HUDEP-2 (cell line): ENCODE data around the gene ALS2.
"Not testable (repeated sequence)": the region's sequence is repeated elsewhere in the genome, so short reads cannot be mapped to it uniquely, and the experiment has no call there.

Source experiments
- DNase-seq, 76 experiments: peaks; one replicate each; lab custom pipeline; 2025; ENCODE audit not compliant: unreplicated experiment in 76 of 76; lab: John Stamatoyannopoulos, UW

ALS2 gene

DNA sequence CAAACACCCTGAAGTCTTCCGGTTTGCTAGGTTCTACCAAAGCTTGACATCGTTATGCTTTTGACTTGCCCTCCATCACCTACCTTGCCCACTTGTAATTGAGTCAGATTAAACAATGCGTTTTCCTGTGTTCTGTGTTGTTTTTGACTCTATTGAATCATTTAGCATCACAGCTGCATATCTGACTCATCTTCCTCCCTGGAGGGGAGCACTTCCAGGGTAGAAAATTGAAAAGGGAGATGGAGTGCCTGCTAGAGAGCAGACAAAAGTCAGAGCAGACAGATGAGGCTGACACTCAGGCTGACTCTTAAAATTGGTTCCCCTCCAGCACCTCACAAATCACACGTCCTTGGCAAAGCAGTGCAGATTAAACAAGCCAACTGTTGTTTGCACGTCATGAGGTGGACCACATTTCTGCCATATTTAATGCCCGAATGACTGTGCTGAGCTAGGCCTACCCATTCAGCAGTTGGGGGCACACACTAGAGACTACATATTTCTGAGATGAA lies 84.5 kb downstream of the ALS2 start:
- no peak for DNase-seq

DNA sequence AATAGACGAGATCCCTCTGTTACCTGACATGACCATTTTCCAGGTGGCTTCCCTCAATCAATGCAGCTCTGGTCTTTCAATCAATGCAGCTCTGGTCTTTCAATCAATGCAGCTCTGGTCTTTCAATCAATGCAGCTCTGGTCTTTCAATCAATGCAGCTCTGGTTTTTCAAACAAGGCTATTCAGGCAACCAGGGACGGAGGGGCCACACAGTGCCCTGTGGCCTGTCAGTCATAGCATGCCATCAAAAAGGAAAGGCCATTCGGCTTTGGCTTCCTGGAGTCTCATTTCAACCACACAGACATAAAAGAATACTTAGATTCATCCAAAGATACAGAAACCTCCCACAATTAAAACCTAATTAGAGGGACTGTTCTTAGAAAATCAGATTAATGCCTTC lies 95.6 kb downstream of the ALS2 start:
- no peak for DNase-seq

DNA sequence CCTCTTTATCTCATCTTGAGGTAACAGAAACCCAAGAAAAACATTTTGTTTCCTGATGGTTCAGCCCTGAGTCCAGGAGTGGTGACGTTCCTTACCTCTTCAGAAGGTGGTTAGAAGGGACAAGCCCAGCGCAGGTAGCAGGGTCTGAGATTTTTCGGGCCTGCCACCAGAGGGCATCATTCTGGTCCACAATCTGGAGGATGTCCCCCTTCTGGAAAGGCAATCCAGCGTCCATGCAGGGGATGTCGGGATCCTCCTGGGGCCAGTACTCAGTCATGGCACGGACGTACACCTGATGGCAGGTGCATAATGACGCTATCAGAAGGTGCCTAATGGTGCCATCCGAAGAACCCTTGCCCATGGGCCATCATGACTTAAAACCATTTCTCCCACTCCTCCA lies 100.0 kb downstream of the ALS2 start:
- peak in 19 of 76 experiments; percentile 1 to 37 (median 10) for DNase-seq

DNA sequence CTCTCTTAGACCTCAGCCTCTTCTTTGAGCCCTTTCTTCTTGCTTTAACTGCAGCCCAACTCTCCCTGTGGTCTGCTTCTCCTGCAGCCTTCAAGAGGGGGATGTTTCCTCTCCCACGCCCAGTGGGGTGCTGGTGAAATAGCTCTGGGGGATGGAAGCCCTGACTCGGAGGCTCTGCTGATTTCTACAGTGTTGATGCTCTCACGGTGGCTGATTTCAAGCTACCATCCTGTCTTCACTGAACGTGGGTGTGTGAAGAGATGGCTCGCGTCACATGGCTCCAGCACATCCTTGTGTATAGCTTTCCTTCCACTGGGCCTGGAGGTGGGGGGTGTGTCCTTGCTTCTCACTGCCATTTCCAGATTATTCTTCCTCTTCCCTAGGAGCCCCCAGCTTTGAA lies 102.3 kb downstream of the ALS2 start:
- DNase-seq = no peak

DNA sequence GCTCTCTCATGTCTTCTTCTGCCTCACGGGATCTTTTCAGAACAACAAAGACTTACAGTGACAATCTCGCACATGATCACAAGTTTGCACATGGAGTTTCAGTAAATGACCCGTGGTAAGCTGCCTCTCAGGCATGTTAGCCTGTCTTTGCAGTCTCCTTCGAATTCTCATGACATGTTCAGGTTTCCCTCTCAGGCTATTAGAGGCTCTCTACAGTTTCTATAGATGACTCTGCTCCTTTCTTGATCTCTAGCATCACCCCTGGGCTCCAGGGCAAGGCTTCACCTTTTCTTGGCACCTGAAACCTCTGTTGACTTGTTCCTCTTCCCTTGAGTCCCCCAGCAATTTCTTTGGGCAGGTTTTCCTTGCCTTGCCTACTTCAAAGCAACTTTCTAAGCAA lies 105.3 kb downstream of the ALS2 start:
- DNase-seq = no peak

DNA sequence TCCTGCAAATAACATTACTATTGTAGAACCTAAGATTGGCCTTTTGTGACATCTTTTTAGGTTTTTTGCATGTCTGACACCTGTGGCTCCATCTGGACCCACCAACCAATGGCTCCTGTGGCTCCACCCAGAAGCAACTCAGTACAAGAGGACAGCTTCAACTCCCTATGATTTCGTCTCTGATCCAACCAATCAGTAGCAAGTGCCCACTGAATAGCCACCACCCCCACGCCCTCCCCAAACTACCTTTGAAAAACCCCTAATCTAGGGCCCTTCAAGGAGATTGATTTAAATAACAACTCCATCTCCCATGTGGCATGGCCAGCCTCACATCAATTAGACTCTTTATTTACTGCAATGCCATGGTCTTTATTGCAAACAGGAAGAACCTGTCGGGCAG lies 105.9 kb downstream of the ALS2 start:
- no peak for DNase-seq

DNA sequence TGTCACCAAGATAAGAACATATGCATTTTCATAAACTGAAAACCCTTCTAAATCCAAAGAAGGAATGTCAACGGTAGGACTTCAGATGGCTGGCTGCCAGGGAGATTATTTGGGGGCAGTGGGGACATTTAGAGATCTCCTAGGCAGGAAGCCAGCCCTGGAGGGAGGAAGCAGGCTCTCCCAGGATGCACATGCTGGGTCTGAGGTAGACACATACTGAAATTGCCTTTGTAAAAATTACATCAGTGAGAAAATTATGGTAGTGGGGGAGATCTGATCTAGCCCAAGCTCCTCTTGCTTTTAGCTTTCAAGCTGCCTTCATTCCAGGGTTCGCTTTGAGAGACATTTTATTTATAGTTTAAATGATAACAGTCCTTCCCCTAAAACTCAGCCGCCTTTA lies 106.4 kb downstream of the ALS2 start:
- DNase-seq = peak in 1 of 76 experiments; percentile 1

DNA sequence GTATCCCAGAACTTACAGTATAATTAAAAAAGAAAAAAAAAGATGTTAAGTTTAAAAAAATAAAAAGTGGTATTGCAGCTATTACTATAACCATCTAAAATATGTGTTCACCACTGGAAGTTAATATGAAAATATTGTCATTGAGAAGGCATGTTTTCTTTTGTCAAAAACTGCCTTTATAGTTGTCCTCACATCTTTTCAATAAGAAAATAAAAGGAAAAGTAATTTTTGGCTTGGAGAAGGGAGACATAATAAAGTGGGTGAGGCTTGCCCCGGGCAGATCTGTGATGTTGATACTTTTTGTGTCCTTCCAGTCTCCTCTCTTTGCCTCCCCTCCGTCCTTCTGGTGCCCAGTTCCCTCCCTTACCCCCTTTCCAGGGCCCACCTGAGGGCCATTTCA lies 107.2 kb downstream of the ALS2 start:
- DNase-seq = no peak

DNA sequence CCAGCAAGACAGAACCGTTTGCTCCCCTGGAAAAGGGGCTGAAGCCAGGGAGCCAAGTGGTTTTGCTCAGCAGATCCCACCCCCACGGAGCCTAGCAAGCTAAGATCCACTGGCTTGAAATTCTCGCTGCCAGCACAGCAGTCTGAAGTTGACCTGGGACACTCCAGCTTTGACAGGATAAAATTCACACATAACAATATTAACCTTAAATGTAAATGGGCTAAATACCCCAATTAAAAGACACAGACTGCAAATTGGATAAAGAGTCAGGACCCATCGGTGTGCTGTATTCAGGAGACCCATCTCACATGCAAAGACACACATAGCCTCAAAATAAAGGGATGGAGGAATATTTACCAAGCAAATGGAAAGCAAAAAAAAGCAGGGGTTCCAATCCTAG lies 109.5 kb downstream of the ALS2 start:
- not testable (repeated sequence) for DNase-seq

DNA sequence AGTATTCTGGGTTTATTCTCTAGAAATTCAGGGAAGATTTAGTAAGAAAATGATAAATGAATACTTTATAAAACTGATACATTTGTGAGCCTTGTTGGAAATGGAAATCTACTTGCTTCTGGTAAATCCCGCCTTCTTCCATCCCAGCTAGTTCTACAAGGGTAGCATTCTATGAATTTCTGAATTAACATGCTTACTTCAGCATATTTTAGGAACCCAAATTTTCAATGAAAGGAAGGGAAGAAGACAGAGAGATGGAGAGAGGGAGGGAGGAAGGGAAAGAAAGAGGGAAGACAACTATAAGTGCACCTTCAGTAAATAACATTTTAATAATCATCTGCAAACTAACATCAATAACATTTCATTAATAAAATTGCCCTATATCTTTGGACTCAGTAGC lies 110.9 kb downstream of the ALS2 start:
- DNase-seq = no peak

DNA sequence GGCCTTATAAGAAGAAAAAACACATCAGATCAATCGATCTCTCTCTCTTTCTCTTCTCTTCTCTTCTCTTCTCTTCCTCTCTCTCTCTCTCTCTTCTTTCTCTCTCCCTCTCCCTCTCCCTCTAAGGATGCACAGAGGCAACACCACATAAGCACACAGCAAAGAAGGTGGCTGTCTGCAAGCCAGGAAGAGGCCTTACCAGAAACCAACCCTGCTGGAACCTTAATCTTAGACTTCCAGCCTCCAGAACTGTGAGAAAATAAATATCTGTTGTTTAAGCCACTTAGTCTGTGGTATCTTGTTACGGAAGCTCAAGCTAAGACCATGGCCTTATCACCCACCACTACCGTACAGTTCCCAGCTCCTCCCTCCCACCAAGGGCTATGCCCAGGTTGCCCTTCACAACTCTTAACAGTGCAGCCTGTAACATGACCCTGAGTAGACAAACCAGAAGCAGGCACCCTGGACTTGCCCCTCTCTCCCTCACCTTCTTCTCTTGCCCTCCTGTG lies 112.3 kb downstream of the ALS2 start:
- peak in 3 of 76 experiments; percentile 7 to 15 (median 13) for DNase-seq

DNA sequence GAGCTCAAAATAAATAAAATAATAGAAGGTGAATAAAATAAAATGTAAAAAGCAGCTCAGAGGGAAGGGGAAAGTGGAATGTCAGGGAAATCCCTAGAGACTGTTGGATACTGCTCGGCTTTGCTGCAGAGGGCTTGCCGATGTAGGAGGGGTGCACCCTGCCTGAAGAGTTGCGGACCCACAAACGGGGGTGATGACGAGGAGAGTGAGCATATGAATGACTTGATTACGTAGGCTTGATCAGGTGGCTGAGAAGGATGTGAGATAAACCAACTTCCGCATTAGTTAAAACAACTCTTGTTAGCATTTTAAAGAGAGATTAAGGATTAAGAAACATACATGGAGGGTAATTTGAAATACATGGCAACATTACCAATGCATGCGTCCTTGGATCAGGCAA lies 116.4 kb downstream of the ALS2 start:
- no peak for DNase-seq

DNA sequence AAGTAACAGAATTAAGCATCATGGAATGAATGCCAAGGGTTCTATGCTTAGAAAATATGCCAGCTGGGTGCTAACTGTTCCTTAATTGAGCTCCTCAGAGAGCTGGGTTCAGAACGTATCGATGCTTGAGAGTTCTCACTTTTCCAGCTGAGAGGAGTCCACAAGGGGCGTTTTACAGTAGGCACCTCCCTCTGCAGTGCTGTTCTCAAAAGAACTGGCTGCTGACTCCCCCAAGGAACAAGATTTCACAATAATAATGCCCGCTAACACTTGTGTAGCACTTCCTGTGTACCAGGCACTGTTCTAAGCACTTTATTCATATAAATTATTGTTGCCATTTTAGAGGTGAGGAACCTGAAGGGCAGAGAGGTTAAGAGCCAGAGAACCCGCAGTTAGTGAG lies 119.4 kb downstream of the ALS2 start:
- no peak for DNase-seq

DNA sequence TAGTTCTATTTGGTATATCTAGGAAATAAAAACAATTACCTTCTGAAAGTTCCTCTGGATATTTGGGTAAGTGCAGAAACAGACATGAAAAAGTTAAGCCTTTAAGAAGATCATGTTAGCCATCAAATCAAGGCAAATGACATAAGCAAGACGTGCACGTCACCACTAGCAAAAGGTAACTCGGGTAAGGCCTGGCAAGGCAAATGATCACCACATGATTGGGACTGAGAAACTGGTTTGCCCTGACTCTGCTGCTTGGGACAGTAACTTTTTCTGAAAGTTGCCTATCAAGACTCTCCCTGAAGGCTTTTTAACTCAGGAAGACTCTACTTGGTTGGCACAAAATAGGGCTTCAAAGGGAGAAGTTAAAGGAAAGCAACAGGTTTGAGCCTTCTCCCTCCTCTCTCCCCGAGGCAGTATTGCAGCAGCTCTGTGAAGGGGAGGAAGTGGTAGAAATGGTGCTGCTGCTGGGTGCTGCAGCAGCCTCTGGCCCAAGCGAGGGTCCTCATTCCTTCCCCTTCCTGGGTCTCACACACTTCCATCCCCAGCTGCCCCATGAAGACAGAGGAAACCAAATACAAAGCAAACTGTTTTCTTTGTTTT lies 120.3 kb downstream of the ALS2 start:
- DNase-seq = no peak

DNA sequence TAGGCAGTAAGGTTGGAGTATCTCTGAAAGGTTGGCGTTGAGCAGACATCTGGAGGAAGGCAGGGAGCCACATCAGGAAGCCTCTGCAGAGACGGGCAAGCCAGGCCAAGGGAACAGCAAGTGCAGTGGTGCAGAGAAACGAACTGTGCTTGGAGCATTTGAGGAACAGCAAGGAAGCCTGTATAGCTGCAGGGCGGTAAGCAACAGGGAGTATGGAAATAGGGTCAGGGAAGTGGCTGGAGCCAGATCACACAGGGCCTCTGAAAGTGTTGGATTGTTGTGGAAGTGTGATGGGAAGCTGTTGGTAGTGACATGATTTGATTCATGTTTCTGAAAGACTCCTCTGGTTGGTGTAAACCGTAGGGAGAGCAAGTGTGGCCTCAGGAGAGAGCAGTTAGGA lies 124.0 kb downstream of the ALS2 start:
- DNase-seq = no peak

DNA sequence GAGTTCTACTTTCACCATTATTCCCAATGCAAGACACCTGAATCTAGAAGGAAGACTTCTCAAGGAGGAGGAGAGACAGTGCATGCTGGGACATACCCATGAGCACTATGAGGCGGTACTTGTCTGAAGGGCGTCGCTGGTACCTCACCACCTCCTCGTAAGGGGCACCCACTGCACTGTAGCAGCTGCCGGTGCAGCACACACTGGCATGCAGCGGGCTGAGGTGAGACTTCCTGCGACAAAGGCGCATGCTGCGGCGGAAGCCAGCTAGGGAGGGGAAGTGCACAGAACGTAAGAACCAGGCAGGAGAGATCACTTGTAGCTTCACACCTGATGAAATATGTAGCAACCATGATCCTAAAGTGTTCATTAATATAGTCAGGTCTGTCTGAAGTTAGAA lies 124.6 kb downstream of the ALS2 start:
- no peak for DNase-seq

DNA sequence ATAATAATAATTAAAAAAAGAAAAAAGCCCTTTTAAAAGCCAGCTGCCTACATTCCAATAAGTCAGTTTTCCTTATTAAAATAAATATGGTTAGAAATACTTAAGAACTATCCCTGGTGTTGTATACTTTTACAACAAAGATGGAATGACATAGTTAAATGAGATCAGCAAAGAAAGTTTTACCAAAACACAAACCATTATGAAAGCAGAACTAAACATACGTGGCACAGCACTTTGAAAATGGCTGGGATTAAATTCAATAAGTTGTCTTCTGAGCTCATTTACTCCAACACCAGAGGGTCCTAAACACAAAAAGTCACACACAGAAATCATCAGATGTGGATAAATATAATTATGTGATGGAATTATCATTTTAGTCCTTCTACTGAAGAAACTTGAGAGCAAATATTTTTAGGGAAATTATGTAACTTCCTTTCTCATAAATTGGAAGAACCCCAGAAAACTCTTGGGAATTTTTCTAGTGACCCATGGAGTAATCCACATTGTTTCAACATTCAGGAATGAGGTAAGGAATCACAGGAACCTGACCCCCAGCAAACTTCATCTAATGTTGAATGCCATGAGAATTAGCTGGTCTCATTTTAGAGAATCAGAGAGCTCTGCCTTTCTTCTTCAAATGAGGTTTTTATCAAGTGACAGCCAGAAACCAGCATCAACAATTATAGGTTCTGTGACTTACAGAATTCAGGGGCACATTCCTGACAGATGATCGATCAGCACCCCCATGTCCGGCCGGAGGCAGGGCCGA lies 125.9 kb downstream of the ALS2 start:
- no peak for DNase-seq

DNA sequence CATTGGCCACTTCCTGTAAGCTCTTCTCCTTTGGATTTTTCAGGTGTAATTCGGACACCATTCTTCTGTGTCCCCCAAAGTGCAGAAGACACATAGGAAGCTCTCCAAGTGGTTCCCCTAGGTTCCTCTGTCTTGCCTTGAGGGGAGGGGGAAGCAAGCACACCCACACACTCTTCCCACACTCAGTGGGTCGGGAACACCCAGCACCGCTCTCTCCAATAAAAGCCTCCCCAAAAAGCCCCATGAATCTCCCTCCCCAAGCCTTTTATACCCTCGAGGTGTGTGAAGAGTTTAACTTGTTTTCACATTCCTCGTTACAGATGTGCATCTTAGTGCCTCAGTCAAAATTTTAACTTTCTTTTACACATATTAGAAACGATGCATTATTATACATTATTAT lies 127.5 kb downstream of the ALS2 start:
- DNase-seq = no peak
